Heart left ventricle (tissue), 13 donors: ENCODE results near the gene DISP1.

ENCODE experiments used
- POLR2A ChIP-seq, 2 donors: fragments of 450-650 bp; IDR thresholded peaks; one replicate each; pipeline ENCODE4 v1.6.1; 2017; ENCODE audit warnings: antibody characterized with exemption in 2 of 2, mild to moderate bottlenecking in 2 of 2, moderate library complexity in 2 of 2
- TF ChIP-seq, protein P1 (sequence below), 12 donors: fragments of 200-600 bp; sonication (generic) in 4 of 12; IDR thresholded peaks; one replicate each; pipeline versions ENCODE4 v1.5.0 to v1.8.0; 2018 to 2022; ENCODE audit warnings: antibody characterized with exemption in 12 of 12, mild to moderate bottlenecking in 5 of 12
- donor health status: ischemic (EF 13 %, LVEDD 7.1; RV severe dilation, severe dysfunction).
- donor health status: DM: no; HTN: yes; CAD: no.
- donor health status: DM: no; HTN: no; CAD: no.
- donor health status: ischemic (EF 25% LVEDD 6.9; RV normal size, moderate dysfunction).
- donor health status: ischemic (EF 25% LVEDD 5.7; RV mildly dilated, moderate dysfunction).
- donor health status: ischemic (EF 35%, LVEDD 5.7; RV mildly dilated, moderate dysfunction).
- donor health status: nonischemic (EF 11% LVEDD 7.7; RV severe dilation, severe dysfunction).
- donor health status: DM: yes; HTN: yes; CAD: no.
- donor health status: PGD.
- donor health status: ischemic (EF 29% LVEDD 5.4; RV normal size, mild dysfunction).
- donor health status: nonischemic (EF 23%, LVEDD 6.1; RV moderate dilation, normal function).

DNA sequence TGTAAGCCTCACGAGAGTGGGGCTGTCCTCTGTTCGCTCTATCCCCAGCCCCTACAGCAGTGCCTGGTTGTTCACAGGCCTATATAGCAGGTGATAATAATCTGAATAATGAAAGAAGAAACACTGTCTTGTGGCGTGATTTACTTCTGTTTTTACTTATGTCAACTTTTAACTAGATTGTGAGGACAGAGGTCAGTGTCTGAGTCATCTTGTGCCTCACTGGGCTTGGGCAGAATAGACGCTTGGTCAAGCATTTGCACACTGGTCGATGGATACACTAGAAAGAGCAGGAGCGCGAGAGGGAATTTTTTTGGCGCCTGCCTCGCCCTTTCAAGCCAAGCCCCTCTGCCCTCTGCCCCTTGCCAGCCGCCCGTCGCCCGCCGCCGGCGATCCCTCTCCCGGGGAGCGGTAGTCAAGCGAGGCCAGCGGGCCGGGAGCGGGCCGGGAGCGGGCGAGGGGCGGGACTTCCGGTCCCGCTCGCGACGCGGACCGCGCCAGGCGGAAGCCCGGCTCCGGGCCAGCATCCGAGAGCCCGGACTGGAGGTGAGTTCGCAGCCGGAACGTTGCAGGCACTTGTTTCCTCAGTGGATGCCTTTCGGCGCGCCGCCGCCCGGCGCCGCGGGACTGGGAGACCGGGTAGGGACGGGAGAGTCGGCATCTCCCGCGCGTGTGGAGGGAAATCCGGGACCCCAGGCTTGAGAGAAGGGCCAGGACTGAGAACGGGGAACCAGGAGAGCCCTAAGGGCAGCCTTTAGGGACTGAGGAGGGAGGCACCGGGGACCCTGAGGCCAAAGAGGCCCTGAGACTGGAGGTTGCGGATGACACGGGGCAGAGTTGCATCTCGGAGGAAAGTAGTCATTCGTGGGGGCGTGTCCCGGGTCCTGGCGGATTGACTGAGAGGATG, at the start of gene DISP1:
- TF ChIP-seq, protein P1, sequence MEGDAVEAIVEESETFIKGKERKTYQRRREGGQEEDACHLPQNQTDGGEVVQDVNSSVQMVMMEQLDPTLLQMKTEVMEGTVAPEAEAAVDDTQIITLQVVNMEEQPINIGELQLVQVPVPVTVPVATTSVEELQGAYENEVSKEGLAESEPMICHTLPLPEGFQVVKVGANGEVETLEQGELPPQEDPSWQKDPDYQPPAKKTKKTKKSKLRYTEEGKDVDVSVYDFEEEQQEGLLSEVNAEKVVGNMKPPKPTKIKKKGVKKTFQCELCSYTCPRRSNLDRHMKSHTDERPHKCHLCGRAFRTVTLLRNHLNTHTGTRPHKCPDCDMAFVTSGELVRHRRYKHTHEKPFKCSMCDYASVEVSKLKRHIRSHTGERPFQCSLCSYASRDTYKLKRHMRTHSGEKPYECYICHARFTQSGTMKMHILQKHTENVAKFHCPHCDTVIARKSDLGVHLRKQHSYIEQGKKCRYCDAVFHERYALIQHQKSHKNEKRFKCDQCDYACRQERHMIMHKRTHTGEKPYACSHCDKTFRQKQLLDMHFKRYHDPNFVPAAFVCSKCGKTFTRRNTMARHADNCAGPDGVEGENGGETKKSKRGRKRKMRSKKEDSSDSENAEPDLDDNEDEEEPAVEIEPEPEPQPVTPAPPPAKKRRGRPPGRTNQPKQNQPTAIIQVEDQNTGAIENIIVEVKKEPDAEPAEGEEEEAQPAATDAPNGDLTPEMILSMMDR (IDR thresholded peaks at IDR 0.05): no peak
- TF ChIP-seq POLR2A (IDR thresholded peaks at IDR 0.05): peak in 1 of 2 donors; percentile 59
